ENCODE data around the gene FAM124B.

Gene FAM124B

DNA sequence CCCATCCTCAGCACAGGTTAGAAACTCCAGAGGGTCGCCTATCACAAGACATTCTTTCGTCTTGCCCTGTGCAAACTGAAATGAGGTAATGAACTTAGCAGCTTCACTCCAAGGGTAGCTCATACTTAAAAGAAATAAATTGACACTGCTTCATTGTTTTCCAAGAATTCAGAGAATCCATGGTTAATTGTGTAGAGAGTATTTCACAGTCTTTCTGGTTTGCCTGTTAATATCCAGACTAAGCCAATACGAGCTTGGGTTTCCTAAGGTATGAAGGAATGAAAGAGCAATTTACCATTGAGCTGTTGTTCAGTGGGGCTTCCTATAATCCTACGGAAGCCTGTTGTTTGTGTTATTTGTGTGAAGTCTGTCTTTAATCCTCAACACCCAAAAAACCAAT is 58.7 kb downstream of the FAM124B start:
- TF ChIP-seq, protein P1, sequence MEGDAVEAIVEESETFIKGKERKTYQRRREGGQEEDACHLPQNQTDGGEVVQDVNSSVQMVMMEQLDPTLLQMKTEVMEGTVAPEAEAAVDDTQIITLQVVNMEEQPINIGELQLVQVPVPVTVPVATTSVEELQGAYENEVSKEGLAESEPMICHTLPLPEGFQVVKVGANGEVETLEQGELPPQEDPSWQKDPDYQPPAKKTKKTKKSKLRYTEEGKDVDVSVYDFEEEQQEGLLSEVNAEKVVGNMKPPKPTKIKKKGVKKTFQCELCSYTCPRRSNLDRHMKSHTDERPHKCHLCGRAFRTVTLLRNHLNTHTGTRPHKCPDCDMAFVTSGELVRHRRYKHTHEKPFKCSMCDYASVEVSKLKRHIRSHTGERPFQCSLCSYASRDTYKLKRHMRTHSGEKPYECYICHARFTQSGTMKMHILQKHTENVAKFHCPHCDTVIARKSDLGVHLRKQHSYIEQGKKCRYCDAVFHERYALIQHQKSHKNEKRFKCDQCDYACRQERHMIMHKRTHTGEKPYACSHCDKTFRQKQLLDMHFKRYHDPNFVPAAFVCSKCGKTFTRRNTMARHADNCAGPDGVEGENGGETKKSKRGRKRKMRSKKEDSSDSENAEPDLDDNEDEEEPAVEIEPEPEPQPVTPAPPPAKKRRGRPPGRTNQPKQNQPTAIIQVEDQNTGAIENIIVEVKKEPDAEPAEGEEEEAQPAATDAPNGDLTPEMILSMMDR (IDR thresholded peaks at IDR 0.05; ENCODE audit: borderline replicate concordance, insufficient read depth, low read depth, low read length) = no peak
- H3K4me3 ChIP-seq (ENCODE audit: low read depth, low read length) = no peak overlapping the region

DNA sequence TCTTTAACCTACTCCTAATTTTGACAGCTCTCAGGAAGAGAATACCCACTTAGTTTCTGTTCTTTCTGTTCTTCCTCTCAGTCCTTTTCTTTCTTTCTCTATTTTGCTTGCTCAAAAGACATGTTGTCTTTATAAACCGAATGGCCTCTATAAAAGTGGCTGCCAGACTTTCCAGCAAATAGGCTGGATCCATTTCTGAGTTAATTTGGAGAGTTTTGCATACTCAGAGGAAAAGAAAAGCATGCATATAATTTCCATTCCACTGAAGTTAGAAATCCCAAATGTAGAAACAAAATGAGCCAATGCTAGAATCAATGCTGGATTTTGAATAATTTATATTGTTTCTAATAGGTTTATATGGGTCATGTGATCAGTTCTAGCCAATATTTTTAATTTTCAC is 65.9 kb downstream of the FAM124B start:
- H3K4me3 ChIP-seq (ENCODE audit: low read depth, low read length) = no peak overlapping the region
- TF ChIP-seq, protein P1 (IDR thresholded peaks at IDR 0.05; ENCODE audit: borderline replicate concordance, insufficient read depth, low read depth, low read length) = no peak

DNA sequence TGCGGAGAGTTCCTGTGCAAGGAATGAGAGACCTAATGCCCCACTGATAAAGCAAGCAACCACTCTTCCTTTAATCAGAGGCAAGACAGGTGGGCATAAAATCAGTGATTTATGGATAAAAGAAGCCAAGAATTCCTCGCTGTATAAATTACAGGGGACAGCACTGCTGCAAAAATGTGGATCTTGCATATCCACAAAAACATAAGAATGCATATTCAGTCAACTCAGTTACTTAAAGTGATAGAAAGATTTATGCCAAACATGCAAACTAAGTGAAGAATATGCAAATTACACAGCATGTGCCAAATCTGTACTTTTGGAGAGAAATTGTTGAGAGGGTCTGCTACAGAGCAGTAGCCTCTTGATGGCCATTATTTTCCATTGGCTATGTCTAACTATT is 67.2 kb downstream of the FAM124B start:
- TF ChIP-seq, protein P1 (IDR thresholded peaks at IDR 0.05; ENCODE audit: borderline replicate concordance, insufficient read depth, low read depth, low read length) = no peak
- no peak overlapping the region for H3K4me3 ChIP-seq (ENCODE audit: low read depth, low read length)

DNA sequence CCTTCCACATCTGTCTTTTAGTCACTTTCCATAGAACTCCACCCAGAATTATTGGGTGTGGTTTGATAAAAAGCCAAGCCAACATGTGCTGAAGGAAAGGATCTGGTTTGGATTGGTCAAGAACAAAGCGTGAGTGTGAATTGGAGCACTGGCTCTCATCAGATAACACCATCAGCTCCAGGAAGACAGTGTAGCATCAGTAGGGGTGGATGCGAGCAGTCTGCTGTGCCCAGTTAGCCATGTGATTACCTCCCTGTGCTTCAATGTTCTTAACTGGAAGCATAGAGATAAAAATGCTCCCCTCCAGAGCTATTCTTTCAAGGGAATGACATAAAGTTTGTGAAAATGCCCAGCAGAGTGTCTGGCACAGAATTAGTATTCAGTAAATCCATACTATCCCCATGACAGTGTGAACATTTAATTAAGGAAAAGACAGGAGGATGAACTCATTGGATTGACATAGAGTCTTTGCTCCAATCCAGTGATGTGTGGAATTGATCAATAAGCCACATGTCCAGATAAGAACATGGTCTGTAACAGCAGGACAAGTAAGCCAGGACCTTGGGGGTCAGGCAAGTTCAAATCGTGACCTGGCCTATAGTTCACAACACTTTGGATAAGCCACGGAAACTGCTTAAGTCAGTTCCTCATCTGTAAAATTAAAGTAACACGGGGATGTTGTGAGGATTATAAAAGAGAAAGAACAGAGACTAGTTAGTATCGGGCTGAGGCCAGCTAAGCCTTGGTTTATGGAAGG is 68.0 kb downstream of the FAM124B start:
- TF ChIP-seq, protein P1 (IDR thresholded peaks at IDR 0.05; ENCODE audit: borderline replicate concordance, insufficient read depth, low read depth, low read length) = no peak
- no peak overlapping the region for H3K4me3 ChIP-seq (ENCODE audit: low read depth, low read length)

DNA sequence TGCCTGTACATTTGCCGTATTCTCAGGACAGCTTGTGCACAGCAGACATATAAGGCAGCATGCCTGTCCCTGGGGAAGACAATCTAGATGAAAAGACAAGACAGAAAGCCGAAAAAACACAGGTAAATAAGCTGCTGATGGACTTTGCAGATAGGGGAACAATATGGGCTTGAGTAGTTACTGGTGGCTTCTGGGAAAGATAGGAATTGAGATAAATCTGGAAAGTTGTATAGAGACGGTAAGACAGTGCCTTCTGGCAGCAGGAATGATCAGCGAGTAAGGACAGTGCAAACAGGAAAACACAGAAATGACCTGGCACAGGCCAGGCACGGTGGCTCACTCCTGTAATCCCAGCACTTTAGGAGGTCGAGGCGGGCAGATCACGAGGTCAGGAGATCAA is 70.2 kb downstream of the FAM124B start:
- TF ChIP-seq, protein P1 (IDR thresholded peaks at IDR 0.05; ENCODE audit: borderline replicate concordance, insufficient read depth, low read depth, low read length) = no peak

DNA sequence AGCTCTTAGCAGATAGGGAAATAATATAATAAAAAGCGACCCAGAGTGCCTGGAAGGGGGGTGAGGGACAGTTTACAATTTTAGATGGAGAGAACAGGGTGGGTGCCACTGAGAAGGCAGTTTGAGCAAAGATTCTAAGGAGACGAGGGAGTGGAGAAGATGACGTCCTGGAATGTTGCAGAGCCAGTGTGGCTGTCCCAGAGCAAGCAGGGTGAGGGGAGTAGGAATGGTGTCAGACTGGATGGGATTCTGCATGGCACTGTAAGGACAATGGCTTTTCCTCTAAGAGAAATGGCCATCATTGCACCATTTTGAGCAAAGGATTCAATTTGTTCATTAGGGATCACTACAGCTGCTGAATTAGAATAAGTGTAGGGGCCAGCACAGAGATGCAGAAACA is 73.1 kb downstream of the FAM124B start:
- TF ChIP-seq, protein P1 (IDR thresholded peaks at IDR 0.05; ENCODE audit: borderline replicate concordance, insufficient read depth, low read depth, low read length) = no peak
- no peak overlapping the region for H3K4me3 ChIP-seq (ENCODE audit: low read depth, low read length)

More for the DNA sequence above, 70.2 kb downstream of the FAM124B start:
- no peak overlapping the region for H3K4me3 ChIP-seq (ENCODE audit: low read depth, low read length)
